HEK293T (cell line): ENCODE measurements around the gene YY1.

ENCODE experiments used
- FOXA1 ChIP-seq: fragments of 450-650 bp; IDR thresholded peaks from 2 replicates; pipeline ENCODE4 v1.6.1; 2016; ENCODE audit warnings: mild to moderate bottlenecking
- SP1 ChIP-seq: fragments of 450-650 bp; IDR thresholded peaks from 2 replicates; pipeline ENCODE4 v1.6.1; 2017
- TARDBP ChIP-seq: fragments of 450-650 bp; IDR thresholded peaks from 2 replicates; pipeline ENCODE4 v1.6.1; 2016
- ZNF384 ChIP-seq: fragments of 450-650 bp; IDR thresholded peaks from 2 replicates; pipeline ENCODE4 v1.6.1; 2016

DNA sequence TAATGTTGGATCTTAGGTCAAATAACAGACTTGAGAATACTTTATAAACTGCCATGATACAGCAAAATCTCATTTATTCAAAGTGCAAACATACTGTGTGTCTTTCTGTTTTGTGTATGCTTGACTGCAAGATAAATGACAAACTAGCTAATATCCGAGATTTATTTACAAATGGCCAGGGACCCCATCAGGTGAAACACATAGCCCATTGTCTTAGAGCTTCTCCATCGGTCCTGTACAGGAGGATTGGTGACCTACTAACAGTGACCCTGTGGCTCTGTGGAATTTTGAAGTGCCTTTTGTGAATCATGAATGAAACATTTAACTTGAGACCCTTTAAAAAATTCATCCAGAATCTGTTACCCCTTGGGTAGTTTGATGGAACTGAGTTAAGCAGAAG lies 40.2 kb downstream of the YY1 start:
- TF ChIP-seq SP1 (no peak), TARDBP (no peak), ZNF384 (no peak), FOXA1 (no peak)
